Activated B cell treated with CpG ODN at 0.5 μM for 24 hours (primary cell): Measurements from ENCODE around the gene SEBOX. TPM values are rescaled to one million over a fixed set of nuclear protein-coding genes. Genes with fewer than 3 reads are reported as not detected.
A peak's percentile ranks its signal among the peaks of the same experiment; 100 is the strongest.

Experiments used
- ATAC-seq: fragments of 200-7000 bp; cut with Tn5 transposase; one replicate; pipeline ENCODE4 v1.10.0; 2021; ENCODE audit warnings: low read depth, mild to moderate bottlenecking, moderate library complexity
- CTCF ChIA-PET: fragments of 350-600 bp; sonication (Branson Sonifier 250); formaldehyde crosslinking; loops from one replicate; lab custom pipeline; 2021; ENCODE audit warnings: antibody characterized with exemption; lab: Charles Lee
- POLR2A ChIA-PET: fragments of 350-600 bp; sonication (Branson Sonifier 250); formaldehyde crosslinking; loops from one replicate; lab custom pipeline; 2021; ENCODE audit warnings: antibody characterized with exemption; lab: Charles Lee
- DNase-seq: peaks from one replicate; pipeline ENCODE4 v3.0.0; 2022
- H3K27ac Mint-ChIP-seq: one replicate; pipeline ENCODE4 v1.8.0; 2020; ENCODE audit warnings: mixed read lengths
- H3K27me3 Mint-ChIP-seq: one replicate; pipeline ENCODE4 v1.8.0; 2021; ENCODE audit warnings: mixed read lengths
- H3K36me3 Mint-ChIP-seq: one replicate; pipeline ENCODE4 v1.8.0; 2021; ENCODE audit warnings: low read depth, mixed read lengths
- H3K4me1 Mint-ChIP-seq: one replicate; pipeline ENCODE4 v1.8.0; 2021; ENCODE audit warnings: mixed read lengths
- H3K4me3 Mint-ChIP-seq: one replicate; pipeline ENCODE4 v1.8.0; 2020; ENCODE audit warnings: mild to moderate bottlenecking, mixed read lengths
- H3K9me3 Mint-ChIP-seq: one replicate; pipeline ENCODE4 v1.8.0; 2020; ENCODE audit warnings: mixed read lengths
- CTCF ChIP-seq: fragments of 200-600 bp; IDR thresholded peaks from one replicate; pipeline ENCODE4 v1.8.0; 2022; ENCODE audit warnings: antibody characterized with exemption, mild to moderate bottlenecking
- intact Hi-C: fragments of 100-400 bp; cut with micrococcal nuclease; formaldehyde crosslinking; loops from one replicate; pipeline ENCODE4 v1.15.1; 2024
- total RNA-seq: library from RNA; stranded (reverse); gene quantifications from 2 replicates; pipeline ENCODE4 v1.2.3, GENCODE V29; 2022

SEBOX gene
- total RNA-seq = not detected in 2 replicates

- no peak for ATAC-seq
- intact Hi-C loops = no loop called here
- no peak for DNase-seq
- Mint-ChIP-seq H3K9me3 (no peaks in the 10 kb centered on the region), H3K4me3 (no peak within 1 kb of the TSS), H3K36me3 (peaks cover 42% of the 10 kb centered on the region), H3K27me3 (no peaks in the 10 kb centered on the region), H3K27ac (no peak within 1 kb of the TSS), H3K4me1 (no peaks in the 10 kb centered on the region)
- POLR2A ChIA-PET = no interaction called here
- CTCF ChIA-PET = no interaction called here
- no peak for TF ChIP-seq CTCF
Observed at GRCh38 chr17:28364665-28365363, at the start of gene SEBOX. SEBOX (minus strand) TSS chr17:28365199; CDS start chr17:28365151, 48 bp downstream.

- Mint-ChIP-seq H3K27me3 (peaks cover 15% of the 10 kb centered on the region), H3K36me3 (no peaks in the 10 kb centered on the region), H3K27ac (no peak overlapping the region), H3K9me3 (no peaks in the 10 kb centered on the region), H3K4me1 (peaks cover 4% of the 10 kb centered on the region), H3K4me3 (no peak overlapping the region)
- ChIA-PET CTCF (no interaction called here), POLR2A (no interaction called here)
- no peak for TF ChIP-seq CTCF
- DNase-seq (no peak), ATAC-seq (no peak)
- intact Hi-C loops = no loop called here
Observed at GRCh38 chr17:28413804-28414203, 48.8 kb upstream of the SEBOX start.

- POLR2A ChIA-PET = no interaction called here
Observed at GRCh38 chr17:28412099-28412498, 47.1 kb upstream of the SEBOX start.

GRCh38 chr17:28407974-28408306 lies 42.9 kb upstream of the SEBOX start:
- peaks cover 8% of the 10 kb centered on the region for H3K4me1 Mint-ChIP-seq
- intact Hi-C loops = no loop called here
- no peaks in the 10 kb centered on the region for H3K36me3 Mint-ChIP-seq
- no peak overlapping the region for H3K4me3 Mint-ChIP-seq
- ChIA-PET POLR2A (no interaction called here), CTCF (interaction anchor here (5.1 kb wide), 1 partner anchor 9 kb away, joined by 26 read pairs; no protein-coding TSS in a partner anchor)
- H3K27me3 Mint-ChIP-seq = peaks cover 4% of the 10 kb centered on the region
- no peak for ATAC-seq
- TF ChIP-seq CTCF = no peak
- no peaks in the 10 kb centered on the region for H3K9me3 Mint-ChIP-seq
- H3K27ac Mint-ChIP-seq = no peak overlapping the region
- no peak for DNase-seq

More at GRCh38 chr17:28412099-28412498, 47.1 kb upstream of the SEBOX start:
- DNase-seq = no peak
- no peak overlapping the region for H3K4me3 Mint-ChIP-seq
- H3K4me1 Mint-ChIP-seq = peaks cover 4% of the 10 kb centered on the region
- no peaks in the 10 kb centered on the region for H3K9me3 Mint-ChIP-seq
- no peak for TF ChIP-seq CTCF
- peaks cover 16% of the 10 kb centered on the region for H3K27me3 Mint-ChIP-seq
- ATAC-seq = no peak
- H3K36me3 Mint-ChIP-seq = no peaks in the 10 kb centered on the region
- intact Hi-C loops = no loop called here
- CTCF ChIA-PET = interaction anchor here (1.6 kb wide), 1 partner anchor 55 kb away, joined by 3 read pairs; the partner anchor contains the start of gene POLDIP2
- no peak overlapping the region for H3K27ac Mint-ChIP-seq

- POLR2A ChIA-PET = no interaction called here
- no peaks in the 10 kb centered on the region for H3K9me3 Mint-ChIP-seq
- H3K4me1 Mint-ChIP-seq = peaks cover 8% of the 10 kb centered on the region
- H3K36me3 Mint-ChIP-seq = no peaks in the 10 kb centered on the region
- intact Hi-C loops = no loop called here
- no peak for TF ChIP-seq CTCF
- ATAC-seq (no peak), DNase-seq (no peak)
- CTCF ChIA-PET = interaction anchor here (5.1 kb wide), 1 partner anchor 9 kb away, joined by 26 read pairs; no protein-coding TSS in a partner anchor
- peak overlapping the region; percentile 24 for H3K4me3 Mint-ChIP-seq
- peaks cover 4% of the 10 kb centered on the region for H3K27me3 Mint-ChIP-seq
- H3K27ac Mint-ChIP-seq = no peak overlapping the region
Observed at GRCh38 chr17:28407130-28407973, 42.4 kb upstream of the SEBOX start.
